Measurements from ENCODE around the gene TLE1.
"Not testable (repeated sequence)": the region's sequence is repeated elsewhere in the genome, so short reads cannot be mapped to it uniquely, and the experiment has no call there.

The TLE1 gene

DNA sequence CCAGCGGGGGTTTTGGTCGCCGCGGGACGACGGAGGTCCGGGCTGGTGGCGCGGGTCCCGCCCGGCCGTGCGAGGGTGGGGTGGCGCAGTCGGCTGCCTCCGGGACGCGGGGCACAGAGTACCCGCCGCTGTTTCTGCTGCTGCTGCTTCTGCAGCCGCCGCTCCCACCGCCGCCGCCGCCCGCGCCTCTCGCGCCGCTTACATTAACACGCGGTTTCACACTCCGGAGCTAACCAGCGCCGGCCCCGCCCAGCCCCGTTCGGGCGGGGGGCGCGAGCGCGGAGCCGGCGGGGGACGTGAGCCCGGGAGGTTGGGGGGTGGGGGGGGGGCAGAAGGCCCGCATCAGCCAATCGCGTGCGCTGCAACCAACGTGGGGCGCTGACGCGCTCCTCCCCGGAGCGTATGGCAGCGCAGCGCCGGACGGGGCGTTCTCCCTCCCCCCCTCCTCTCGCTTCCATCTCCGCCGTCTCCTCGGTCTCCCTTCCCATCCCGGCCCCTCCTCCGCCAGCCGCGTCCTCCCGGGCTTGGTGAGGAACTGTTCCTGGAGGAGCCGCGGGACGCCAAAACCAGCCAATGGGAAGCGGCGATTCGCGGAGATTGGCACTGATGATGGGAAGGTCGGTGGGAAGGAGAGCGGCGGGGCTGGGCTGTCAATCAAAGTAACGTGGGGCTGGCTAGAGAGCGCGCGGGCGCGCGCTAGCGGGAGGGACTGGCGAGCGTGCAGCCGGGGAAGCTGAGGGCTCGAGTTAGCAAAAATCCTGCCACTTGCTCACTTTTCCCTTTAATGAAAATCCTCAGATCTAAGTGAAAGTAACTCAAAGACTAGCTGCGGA lies at the start of gene TLE1:
TSS of gene TLE1 (minus strand) at position 205 of the 833 bp plus-strand sequence. CDS start 1,307 bp downstream, outside the sequence.
- DNase-seq (ENCODE audit: low spot score), result peak; percentile 71

DNA sequence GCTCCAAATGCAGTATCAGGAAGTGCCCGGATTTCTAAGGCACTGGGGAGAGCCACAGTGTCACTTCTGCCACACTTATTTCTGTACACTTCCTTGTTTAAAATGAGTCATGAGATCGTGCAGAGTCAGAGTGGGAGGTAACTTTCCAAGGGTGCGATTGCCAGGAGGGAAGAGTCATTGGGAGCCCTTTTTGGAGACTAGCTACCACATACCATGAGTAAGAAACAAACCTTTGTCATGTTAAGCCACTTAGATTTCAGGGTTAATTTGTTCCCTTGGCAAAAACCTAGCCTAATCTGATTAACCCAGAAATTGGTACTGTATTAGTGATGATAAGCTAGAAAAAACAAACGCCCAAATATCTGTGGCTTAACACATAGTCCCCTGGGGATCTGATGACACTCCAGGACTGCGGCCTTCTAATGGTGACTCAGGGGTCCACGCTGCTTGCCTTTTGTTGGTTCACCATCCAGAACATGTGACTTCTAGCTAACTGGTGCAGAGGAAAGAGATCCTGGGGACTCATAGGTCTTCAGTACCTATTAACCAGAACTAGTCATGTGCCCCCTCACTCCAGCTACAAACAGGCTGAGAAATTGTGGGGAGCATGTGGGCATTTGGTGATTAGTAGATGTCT lies 48.6 kb upstream of the TLE1 start:
- no peak for DNase-seq (ENCODE audit: low spot score)

DNA sequence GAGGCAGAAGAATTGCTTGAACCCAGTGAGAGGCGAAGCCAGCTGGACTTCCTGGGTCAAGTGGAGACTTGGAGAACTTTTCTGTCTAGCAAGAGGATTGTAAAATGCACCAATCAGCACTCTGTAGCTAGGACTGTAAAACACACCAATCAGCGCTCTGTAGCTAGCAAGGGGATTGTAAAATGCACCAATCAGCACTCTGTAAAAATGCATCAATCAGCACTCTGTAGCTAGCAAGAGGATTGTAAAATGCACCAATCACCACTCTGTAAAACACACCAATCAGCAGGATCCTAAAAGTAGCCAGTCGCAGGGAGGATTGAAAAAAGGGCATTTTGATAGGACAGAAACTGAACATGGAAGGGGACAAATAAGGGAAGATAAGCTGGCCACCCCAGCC lies 41.2 kb upstream of the TLE1 start:
- DNase-seq (ENCODE audit: low spot score), result not testable (repeated sequence)

DNA sequence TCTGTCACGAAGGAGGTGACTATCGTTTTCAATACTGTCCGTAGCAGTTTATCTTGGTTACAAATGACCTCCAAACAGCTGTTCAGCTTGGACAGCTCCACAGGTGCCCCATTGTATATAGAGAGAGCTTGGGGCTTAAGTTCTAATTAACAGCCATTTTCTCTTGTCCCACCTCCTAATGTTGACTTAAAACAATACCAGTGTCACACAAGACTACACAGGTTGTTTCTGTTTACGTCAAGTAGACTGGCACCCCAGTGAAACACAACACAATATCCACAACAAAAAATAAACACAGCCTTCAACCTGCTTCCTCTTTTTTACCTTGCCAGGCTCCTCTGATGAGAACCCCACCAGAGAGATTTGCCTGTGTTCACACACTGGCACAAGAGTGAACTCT lies 39.8 kb upstream of the TLE1 start:
- no peak for DNase-seq (ENCODE audit: low spot score)

DNA sequence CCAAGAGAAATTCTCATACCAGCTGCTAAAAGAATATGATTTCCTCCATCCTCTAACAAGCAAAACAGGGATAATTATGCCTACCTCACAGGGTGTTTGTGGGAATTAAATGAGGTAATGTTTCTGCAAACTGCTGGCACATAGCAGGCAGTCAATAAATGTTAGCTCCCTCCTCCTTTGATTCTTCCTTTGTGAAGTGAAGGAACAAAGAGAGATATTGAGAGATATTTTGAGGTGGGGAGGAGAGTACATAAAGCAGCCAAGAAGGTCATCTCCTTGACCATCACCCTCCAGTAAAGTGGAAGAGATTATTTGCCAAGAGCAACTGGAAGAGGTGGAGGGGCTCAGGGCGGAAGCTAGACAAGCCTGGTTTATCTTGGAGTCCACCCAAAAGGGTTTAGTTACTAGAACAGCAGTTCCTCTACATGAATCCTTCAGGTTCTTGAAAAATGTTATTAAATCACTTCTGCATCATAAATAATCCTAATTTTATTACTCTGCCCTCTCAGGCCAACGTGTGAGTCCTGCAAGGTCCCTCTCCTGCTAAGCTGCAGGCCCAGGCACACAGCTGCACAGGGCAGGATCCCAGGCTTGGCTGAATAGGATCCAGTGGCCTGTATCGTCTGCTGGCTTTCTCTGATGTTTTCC lies 35.0 kb upstream of the TLE1 start:
- no peak for DNase-seq (ENCODE audit: low spot score)

DNA sequence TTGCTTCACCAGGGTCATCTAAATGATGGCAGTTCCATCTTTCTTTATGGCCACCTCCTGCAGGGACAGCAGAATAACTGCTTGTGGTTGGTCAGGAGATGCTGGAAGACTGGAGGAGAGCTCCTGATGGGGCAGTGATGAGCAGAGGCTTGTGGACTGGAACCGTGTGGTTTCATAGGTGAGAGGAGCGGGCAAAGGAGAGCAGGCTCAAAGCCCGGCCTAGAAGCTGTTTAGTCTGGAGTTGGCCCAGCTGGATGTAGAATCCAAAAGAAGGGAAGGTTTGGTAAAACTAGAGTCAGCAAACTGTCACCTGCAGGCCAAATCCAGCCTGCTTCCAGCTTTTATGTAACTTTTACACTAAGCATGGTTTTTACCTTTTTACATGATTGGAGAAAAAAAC lies 32.9 kb upstream of the TLE1 start:
- DNase-seq (ENCODE audit: low spot score), result no peak

DNA sequence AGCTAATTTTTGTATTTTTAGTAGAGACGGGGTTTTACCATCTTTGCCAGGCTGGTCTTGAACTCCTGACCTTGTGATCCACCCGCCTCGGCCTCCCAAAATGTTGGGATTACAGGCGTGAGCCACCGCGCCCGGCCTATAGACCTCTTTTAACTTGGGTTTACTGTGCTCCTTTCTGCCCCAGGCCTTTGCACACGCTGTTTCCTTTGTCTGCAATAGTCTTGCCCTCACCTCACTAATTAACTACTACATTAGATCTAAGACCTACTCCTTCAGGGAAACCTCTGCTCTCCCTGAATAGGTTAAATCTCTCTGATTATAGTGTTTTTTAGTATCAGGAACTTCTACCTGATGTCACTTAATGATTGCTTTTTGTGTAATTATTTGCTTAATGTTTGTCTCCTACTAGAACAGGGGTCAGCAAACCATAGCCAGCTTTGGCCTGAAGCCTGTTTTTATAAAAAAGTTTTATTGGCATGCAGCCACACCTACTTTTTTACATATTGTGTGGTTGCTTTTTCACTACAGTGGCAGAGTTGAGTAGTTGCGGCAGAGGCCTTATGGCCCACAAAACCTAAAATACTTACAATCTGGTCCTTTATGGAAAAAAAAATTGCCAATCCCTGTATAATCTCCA lies 31.2 kb upstream of the TLE1 start:
- DNase-seq (ENCODE audit: low spot score), result no peak

DNA sequence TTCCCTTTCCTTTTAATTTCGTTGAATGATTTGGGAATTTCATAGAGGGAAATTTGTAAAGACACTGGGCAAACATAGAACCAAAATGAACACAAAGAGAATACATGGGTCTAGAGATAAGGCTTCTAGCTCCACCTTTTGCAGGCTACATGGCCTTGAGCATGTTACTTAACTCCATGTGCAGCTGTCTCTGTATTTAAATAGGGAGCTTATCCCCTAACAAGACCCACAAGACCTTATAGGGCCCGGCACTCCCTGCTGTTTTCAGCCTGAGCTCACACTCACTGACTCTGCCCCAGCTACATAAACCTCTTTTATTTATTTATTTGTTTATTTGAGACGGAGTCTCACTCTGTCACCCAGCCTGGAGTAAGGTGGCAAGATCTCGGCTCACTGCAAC lies 30.6 kb upstream of the TLE1 start:
- DNase-seq (ENCODE audit: low spot score), result no peak

DNA sequence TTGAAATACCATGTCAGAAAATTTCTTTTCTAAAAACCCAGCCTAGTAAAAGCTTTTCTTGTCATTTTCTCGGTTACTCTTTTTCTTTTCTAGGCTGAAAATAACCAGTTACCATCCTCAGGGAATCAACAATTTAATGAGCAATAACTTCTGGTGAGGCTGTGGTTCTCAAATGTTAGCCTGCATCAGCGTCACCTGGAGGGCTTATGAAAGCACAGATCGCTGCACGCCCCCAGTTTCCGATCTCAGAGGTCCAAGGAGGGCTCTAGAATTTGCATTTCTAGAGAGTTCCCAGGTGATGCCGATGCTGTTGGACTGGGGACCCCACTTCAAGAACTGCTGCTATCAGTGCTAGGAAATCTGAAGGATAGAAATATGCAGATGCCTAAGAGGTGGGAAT lies 28.9 kb upstream of the TLE1 start:
- no peak for DNase-seq (ENCODE audit: low spot score)

DNA sequence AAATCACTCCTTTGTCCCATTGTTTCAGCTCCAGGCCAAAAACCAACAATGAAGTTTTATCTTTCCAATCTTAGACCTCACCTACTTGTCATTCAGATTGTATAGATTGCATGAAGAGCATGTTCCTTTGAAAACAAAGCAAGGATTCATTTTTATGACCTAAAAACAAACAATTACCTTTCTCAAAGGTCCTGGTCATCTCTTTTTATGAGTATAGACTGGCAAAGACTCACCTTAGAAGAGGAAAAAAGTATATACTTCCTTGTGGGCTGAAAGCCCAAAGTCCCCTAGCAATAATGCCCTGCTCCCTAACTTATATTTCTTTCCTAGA lies 28.4 kb upstream of the TLE1 start:
- DNase-seq (ENCODE audit: low spot score), result no peak

DNA sequence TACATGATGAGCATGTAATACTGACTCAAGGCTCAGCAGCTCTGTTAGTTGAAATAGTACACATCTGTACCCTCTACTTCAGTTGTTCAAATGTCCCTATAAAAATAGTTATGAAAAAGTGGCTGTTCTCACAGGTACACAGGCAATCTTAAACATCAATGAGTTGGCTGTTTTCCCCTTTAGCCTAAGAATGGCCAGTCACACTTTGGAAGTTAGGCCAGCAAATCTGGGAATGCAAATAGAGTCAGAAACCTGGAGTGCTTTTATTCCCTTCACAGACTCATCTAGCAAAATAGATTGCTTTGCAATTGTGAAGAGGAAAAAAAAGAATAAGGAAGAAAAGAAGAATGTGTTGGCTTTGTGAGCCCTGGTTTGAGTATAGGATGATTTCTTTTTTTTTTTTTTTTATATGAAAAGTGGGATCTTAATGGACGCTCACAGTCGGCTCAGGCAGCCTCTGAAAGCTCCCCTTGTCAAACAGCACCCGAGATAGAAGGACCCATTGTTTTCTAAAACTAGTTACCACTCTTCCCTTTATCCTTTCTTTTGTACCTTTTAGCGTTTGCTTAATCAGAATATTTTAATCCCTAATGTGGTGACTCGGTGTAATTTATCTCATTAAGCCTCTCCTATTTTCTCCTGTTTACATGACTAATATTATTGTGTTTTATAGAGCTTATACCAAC lies 27.9 kb upstream of the TLE1 start:
- DNase-seq (ENCODE audit: low spot score), result no peak

DNA sequence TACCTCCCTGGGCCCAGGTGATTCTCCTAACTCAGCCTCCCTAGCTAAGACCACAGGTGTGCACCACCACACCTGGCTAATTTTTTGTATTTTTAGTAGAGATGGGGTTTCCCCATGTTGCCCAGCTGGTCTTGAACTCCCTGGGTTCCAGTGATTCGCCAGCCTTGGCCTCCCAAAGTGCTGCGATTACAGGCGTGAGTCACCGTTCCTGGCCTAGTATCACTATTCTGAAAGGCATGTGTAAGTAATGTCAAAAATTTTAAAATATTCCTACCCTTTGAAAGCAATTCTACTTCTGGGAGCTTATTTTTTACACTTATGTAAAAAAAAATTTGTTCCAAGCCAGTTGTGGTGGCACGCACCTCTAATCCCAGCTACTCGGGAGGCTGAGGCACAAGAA lies 27.1 kb upstream of the TLE1 start:
- DNase-seq (ENCODE audit: low spot score), result no peak

DNA sequence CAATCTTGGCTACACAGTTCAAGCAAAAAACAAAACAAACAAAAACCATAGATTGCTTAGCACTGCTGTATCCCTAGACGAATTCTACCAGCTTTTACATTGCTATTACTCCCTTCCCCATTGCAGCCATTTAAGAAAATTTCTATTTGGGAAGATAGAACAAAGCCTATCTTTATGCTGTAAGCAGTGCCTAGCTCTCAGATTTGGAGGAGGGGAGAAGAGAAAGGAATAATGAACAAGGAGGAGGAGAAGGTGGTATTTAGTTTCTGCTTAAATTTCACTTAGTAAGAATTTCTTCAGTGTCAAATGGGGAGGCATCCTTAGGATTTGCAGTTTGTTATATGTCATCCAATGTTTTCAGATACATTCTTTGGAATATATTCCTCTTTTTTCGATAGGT lies 16.2 kb upstream of the TLE1 start:
- no peak for DNase-seq (ENCODE audit: low spot score)

DNA sequence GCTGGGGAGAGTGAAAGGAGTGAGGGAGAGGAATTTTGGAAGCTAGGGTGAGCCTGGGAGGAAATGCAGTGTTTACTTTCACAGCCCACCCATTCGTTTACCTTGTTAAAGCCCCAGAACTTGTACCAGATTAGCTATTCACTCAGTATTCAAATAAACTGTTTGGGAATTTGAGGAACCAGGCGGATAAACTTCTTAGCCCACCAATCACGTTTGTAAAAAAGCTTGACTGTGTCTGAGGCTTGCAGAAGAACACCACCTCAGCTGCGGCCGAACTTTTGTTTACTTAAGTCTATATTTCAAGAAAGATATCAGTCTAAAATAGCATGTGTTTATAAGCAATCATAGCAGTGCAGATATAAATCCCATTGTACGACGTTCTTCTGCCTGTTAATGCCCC lies 5.2 kb upstream of the TLE1 start:
- no peak for DNase-seq (ENCODE audit: low spot score)

DNA sequence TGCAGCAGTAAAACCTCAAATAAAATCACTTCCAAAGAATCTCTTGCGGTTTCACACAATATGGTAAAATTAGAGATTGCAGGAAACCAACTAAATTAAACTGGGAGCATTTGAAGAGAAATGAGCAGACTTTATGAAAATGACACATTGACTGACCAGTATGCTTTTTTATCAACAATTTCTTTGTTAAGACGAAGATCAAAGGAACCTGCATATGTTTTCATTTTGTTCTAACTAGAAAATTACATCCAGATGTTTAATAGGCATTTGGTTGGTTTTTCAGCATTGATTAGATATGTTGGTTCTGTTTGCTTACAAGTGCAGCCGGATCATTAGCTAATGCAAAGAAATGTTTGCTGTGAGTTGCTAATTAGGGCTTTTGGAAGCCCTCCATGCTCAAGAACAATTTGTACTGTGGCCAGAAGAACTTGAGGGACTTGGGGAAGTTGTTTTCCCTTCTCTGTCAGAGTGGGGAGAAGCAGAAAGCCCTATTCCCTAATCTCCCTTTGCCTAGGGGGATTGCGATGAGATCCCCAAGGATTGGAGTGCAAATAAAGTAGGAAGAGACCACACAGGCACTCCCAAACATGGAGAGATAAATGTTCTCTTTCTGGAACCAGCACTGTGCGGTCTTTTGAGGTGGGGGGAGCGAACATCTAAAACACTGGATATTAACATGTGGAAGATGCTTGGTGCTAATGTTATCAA lies 4.5 kb upstream of the TLE1 start:
- no peak for DNase-seq (ENCODE audit: low spot score)

DNA sequence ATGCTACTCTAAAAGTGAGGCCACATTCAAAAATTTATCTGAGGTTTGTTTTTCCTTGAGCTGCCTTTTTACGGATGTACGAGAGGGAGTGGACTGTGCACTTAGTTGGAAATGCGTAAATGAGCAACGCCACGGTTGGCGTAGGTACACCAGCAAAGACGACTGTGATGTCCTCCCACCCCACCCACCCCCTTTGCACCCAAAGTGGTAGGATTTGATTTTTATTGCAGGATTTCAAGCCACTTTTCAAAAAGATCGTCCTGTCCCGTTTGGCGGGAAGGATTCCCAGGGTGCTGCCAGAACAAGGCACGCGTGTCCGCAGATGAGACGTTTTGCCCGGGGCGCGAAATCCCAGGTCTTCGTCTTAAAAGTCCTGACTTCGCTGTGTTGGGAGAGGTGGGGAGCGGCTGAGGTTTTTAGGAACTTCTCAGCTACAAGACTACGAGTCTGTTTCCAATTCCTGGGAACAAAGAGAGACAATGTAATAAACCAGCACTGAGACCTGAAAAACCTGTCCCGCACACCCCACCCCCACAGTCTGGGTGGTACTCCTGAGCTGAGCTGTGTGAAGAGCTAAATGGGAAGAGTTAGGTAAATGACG lies 1.0 kb upstream of the TLE1 start:
- no peak for DNase-seq (ENCODE audit: low spot score)

DNA sequence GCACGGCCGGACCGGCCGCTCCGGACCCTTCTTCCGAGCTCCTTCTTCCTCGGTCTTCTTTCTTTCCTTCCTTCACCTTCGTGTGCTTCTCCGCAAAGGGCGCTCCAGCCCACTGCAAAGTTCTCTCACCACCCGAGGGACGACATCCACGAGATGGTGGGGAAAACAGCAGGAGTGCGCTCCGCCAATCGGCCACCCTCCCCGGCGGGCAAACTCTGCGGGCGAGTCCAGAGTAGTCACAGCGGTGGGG lies 329 bp downstream of the TLE1 start:
- DNase-seq (ENCODE audit: low spot score), result not testable (repeated sequence)

DNA sequence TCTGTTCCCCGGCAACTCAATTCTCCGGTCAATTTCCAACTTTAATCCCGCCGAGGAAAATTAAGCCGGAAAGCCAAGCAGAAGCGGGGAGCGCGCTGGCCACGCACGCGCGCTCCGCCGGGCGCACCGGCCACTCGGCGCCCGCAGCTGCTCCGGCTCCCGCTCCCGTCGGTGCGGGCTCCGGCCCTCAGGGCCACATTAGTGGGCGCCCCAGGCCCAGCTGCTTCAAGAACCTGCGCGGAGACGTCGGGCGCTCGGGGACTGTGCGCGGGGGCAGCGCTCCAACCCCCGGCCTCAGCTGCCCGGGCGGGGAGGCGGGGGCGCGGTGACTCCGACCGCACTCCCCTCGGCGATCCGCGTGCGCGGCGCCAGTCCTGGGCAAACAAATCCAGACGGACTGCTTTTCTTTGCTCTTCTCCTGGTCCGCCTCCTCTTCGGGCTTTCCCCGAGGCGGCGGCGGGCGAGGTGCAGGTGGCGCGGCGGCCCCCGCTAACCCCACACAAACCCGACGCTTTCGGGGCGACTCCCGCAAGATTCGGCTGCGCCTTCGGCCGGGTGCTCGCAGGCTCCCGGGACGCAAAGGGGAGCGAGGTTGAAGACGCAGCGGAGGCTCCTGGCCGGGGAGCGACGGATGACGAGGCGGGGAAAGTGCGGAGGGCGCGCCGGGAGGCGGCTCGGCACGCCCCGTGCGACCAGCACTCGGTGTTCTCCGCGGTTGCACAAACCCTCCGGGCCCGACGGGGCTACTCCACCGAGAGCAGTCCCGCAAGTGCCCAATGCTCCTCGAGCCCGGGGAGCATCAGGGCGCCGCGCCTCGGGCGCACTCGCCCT lies 870 bp downstream of the TLE1 start:
- not testable (repeated sequence) for DNase-seq (ENCODE audit: low spot score)

DNA sequence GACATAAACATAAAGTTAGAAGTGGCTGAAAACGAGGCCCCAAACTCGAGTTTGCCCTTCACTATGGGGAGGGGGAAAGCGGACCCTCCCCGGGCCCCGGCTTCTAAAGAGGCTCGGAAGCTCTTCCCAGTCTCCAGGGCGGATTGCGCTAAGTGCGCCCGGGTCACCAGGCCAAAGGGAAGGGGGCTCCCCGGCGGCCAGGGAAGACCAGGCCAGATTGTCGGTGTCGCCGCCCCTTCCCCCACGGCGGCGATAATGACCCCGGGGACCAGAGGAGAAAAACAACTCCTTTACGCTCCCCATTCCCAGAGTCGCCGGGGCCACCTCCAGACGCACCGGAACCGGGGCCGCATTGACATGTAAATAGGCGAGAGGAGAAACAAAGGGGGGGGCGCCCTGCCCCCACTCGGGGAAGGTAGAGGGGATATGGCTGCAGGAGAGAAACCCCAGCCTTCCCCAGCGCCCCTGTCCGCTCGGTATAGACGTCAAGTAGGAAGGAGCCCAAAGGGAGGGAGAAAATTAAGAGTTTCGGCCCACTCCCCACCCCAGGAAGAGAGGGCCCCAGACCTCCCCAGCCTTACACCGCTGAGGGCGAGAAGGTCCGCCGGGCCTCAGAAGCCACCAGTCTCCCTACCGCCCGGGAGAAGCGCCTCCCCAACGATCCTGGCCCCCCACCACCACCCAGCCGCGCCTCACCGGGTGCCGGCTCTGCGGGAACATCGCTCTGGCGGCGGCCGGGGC lies 1.7 kb downstream of the TLE1 start:
- DNase-seq (ENCODE audit: low spot score), result no peak
